ENCODE data around the gene SH3RF1.
"Not testable (repeated sequence)": the region's sequence is repeated elsewhere in the genome, so short reads cannot be mapped to it uniquely, and the experiment has no call there.

Gene SH3RF1

DNA sequence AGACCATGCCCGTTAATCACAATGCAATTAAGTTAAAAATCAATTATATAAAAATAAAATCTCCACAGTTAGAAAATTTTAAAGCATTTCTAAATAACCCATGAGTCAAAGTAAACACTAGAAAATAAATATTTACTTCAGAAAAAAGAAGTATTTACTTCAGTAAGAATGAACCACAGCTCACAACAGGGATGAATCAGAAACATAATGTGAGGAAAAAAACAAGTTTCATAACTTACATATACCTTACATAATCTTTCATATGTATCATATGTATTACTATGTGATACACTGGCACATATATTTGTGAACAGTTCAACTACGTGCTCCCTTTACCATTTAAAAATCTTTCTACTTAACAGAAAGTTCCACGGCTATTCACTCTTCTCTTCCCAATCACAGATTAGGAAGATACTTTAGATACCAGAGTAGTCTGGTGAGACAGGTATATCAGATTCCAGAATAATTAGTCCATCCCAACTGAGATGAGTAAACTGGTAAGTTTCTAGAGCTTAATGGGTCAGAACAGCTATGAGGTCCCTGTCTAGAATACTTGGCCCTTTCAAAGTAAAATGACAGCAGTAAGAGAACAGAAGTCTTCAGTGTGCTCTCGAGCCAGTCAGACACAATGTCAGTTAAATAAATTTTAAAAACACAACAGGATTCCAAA, 70.3 kb downstream of the SH3RF1 start:
- no peak for DNase-seq (ENCODE audit: low spot score)

- DNase-seq (ENCODE audit: low spot score) = no peak
Observed at GRCh38 chr4:169199184-169199583, 71.6 kb downstream of the SH3RF1 start.

- no peak for DNase-seq (ENCODE audit: low spot score)
Observed at GRCh38 chr4:169198167-169198566, 72.6 kb downstream of the SH3RF1 start.

- DNase-seq (ENCODE audit: low spot score) = not testable (repeated sequence)
Observed at GRCh38 chr4:169197206-169197605, 73.5 kb downstream of the SH3RF1 start.

GRCh38 chr4:169195032-169195431, 75.7 kb downstream of the SH3RF1 start:
- no peak for DNase-seq (ENCODE audit: low spot score)

DNA sequence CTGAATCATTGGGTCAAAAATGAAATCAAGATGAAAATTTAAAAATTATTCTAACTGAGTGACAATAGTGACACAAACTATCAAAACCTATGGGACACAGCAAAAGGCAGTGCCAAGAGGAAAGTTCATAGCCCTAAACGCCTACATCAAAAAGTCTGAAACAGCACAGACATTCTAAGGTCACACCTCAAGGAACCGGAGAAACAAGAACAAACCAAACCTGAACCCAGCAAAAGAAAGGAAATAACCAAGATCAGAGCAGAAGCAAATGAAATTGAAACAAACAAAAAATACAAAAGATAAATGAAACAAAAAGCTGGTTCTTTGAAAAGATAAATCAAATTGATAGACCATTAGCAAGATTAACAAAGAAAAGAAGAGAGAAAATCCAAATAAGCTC, 80.8 kb downstream of the SH3RF1 start:
- DNase-seq (ENCODE audit: low spot score) = not testable (repeated sequence)

DNA sequence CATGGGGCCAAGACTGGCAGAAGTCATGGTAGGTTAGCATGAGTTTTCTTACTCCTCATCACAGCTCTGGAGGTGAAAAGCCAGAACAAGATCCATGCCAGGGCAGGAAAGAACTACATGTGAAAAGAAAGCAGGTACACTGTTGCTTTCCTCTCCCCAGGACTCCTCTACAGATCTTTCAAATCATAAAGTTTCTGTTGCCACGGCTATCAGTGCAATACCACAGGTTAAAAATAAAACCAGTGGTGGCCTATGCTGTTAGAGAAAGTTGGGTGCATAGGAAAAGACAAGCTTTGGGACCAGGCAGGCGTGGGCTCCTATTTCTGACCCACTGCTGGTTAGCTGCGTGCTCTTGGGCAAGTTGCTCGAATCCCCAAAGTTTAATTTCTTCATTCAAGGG, 81.4 kb downstream of the SH3RF1 start:
- DNase-seq (ENCODE audit: low spot score) = no peak

DNA sequence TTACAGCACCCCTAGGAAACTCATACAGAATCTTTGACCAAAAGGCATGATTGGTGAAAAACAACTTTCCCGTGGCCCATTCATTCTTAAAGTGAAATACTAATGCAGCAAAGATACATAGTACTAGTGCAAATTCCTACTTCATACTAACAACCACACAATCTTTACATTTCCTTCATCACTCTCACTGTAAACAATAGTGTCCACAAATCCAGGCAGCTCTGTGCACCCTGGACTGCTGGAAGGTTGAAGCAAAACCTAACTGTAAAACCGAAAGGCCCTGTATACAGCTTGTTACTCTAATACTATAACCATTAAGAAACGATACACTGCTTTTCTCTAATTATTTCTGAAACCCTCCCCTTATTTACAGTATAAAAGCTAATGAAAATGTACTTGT, 82.6 kb downstream of the SH3RF1 start:
- no peak for DNase-seq (ENCODE audit: low spot score)

- no peak for DNase-seq (ENCODE audit: low spot score)
Observed at GRCh38 chr4:169185133-169185956, 85.4 kb downstream of the SH3RF1 start.

GRCh38 chr4:169184686-169185085, 86.1 kb downstream of the SH3RF1 start:
- no peak for DNase-seq (ENCODE audit: low spot score)

DNA sequence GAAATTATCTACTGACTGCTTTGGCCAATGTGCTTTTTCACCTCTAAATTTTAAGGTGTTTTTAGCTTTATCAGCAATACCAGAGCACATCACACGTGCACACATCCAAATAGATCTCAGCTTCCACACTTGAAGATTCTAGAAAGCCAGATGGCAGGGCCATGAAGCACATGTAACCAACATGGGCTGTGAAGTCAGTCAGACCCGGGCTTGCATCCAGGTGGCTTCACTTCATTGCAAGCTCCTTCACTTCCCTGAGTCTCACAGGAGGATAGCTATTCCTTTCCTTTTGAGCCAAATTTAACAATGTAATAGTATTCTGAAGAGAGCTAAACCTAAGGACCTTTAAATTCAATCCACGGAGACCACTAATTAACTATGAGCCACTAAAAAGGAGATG, 86.5 kb downstream of the SH3RF1 start:
- DNase-seq (ENCODE audit: low spot score) = no peak

DNA sequence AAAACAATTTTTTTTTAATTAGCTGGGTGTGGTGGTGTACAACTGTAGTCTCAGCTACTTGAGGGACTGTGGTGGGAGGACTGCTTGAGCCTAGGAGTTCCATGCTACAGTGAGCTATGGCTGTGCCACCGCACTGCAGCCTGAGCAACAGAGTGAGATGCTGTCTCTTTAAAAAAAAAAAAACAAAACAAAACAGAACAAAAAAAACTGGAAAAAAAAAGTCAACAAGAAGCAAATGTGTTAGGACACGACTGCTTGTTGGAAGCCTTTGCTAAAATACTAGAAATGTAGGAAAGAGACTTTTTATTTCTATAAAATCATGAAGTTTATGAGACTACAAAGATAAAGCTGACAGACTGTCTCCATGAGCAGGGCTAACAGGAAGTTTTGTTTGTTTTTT, 87.2 kb downstream of the SH3RF1 start:
- DNase-seq (ENCODE audit: low spot score) = no peak

DNA sequence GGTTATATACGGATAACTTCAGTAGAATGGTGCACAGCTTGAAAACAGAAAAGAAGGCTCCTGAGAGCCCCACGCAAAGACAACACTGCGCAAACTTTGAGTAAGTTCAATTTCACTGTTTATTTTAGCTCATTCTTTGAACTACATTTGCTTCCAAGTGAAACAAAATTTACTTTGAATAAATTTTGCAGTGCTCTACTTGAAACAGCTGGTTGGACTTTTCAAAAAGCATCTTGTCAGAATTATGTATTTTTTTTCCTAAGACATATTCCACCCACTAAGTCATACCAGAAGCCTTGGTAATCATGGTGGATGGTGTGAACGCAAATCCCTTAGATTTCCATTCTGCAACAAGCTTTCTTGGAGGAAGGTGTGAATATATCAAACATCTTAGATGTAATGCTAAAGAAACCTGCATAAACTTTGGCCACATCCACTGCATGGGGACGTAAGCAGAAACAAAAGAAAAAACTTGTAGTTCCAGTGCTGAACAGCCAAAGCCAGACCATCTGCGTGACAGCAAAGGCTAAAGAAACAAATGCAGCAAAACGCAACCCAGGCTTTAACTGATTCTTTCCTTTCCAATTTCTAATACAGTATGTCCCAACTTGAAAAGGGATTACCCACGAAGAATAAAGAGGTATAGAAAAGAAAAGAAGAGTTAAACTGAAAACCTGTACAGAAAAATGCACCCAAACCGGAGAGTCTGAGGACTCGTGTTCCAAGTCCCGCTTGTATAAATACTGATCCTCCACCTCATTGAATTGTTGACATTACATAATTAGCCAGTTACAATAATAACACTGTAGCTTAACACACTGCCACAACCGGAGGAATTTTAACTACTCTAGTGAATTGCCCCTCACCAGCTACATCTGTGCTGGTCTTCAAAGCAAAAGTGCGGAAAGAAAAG, 90.9 kb downstream of the SH3RF1 start:
- DNase-seq (ENCODE audit: low spot score) = peak; percentile 47

DNA sequence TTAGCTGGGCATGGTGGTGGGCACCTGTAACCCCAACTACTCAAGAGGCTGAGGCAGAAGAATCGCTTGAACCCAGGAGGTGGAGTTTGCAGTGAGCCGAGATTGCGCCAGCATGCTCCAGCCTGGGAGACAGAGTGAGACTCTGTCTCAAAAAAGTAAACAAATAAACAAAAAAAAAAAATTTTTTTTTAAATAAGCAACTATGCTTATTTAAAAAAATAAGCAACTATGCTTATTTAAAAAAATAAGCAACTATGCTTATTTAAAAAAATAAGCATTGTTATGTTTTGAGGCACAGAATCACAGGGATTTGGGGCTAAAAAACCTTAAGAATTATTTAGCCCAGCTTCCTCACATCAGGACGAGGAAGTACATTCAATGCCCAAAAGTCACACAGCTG, 92.7 kb downstream of the SH3RF1 start:
- not testable (repeated sequence) for DNase-seq (ENCODE audit: low spot score)

GRCh38 chr4:169175476-169175875, 95.3 kb downstream of the SH3RF1 start:
- no peak for DNase-seq (ENCODE audit: low spot score)

DNA sequence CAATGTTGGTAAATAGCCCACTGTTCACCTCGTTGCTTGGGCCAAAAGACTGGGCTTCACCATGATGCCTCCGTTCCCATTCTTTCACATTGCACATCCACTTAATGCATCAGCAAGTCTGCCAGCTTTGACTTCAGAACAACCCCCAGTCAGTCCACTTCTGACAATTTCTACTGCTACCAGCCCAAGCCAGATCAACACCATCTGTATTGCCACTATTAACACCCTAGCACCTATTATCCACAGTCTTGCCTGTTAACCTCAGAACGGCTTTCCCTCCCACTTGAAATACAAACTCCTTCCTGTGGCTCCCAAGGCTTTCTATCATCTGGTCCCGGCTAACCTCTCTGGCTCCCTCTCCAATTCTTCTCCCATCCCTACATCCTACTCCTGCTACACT, 95.7 kb downstream of the SH3RF1 start:
- no peak for DNase-seq (ENCODE audit: low spot score)

DNA sequence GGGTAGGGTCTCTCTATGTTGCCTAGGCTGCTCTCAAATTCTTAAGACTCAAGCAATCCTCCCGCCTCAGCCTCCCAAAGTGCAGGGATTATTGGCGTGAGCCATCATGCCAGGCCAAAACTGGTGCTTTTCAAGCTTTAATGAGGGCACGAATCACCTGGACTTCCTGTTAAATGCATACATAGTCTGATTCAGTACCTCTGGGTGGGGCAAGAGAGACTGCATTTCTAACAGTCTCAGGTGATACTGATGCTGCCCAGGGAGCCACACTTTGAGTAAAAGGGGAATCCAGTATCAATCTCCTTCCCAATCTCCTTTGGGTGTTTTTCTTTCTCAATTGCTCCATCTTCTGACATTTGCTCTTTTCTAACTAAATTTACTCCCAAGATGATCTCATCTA, 96.5 kb downstream of the SH3RF1 start:
- DNase-seq (ENCODE audit: low spot score) = no peak

DNA sequence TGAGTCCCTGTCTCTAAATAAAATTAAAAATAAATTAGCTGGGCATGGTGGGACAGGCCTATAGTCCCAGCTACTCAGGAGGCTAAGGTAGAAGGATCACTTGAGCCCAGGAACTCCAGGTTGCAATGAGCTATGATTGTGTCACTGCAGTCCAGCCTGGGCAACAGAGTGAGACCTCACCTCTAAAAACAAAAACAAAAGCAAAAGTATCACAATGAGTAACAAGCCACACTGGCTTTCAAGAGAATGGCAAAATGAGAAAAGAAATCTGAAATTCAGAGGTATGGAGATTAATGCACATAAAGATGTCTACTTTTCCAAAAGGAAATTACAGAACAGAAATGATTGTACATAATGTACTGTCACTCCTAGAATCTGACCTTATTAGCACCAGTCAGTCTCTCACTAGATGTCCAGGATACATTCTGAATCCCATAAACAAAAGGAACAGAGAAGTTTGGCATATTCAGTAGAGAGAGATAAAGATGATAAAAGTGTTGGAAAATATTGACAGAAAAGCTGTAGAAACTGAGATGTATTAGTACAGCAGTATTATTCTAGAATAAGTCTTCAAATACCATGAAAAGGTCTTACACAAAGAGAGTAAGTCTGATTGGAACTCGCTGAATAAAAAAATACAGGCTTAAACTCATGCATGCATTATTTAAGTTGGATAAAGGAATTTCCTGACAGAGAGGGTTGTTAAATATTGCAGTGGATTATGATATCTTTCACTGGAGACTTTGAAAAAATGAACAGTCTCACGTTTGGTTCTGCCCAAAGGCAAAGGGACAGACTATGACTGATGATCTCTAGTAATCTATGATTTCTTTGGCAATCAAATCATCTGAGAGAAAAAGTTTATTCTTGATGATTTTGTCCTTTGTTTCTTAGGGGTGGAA, 102.5 kb downstream of the SH3RF1 start:
- no peak for DNase-seq (ENCODE audit: low spot score)

GRCh38 chr4:169164669-169165415, 105.9 kb downstream of the SH3RF1 start:
- DNase-seq (ENCODE audit: low spot score) = no peak

DNA sequence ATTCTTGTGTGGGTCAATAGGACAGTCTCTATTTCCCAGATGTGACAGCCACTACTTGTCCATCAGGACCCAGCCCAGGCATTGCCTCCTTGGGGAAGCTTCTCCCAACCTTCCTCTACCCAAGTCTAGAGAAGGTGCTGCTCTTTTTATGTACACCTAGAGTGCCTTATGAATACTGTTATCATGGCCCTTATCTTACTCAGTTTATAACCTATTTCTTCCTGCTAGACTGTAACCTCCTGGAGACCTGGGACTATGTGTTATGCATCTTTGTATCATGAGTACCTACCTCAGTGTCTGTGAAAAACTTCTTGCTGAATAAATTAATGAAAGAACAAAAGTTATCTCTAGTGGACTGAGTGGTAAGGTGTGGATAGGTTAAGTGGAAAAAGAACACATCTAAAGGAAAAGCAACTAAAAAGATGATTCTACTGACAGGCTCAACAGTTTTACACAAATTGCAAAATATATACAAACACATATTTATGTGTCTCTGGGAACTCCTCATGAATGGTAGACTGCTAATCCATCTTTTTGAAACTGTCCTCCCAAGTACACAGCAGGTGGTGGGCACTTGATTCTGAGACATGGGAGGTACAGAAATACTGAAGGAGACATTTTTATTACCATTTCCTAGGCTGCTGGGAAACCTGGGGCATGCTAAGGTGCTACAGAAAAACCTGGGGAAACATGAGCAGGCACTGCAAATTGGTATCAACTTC, 106.6 kb downstream of the SH3RF1 start:
- no peak for DNase-seq (ENCODE audit: low spot score)

Measured in Ammon's horn (tissue), 1 donor.